Activated CD4-positive, alpha-beta T cell treated with anti-CD3 and anti-CD28 coated beads, Interleukin-2, amount 50 U/mL, for 4 hours (primary cell): ENCODE results near the gene DNAAF1.
"Not testable (repeated sequence)": the region's sequence is repeated elsewhere in the genome, so short reads cannot be mapped to it uniquely, and the experiment has no call there.

Experiments used
- DNase-seq, 2 experiments: peaks; one replicate each; pipeline ENCODE4 v3.0.0-alpha.2; 2020

DNAAF1 gene

GRCh38 chr16:84144859-84145639 is at the start of gene DNAAF1, which contains the start of gene HSDL1:
Gene DNAAF1, plus strand, starts transcription at chr16:84145308. Its CDS starts 133 bp downstream, at chr16:84145441.
Gene HSDL1, minus strand, starts transcription at chr16:84145177. Its CDS starts 13,856 bp downstream, at chr16:84131321.
- peak; percentile 90 for DNase-seq

GRCh38 chr16:84095466-84095865 is 49.6 kb upstream of the DNAAF1 start:
- no peak for DNase-seq

- DNase-seq, result no peak
These were observed 48.6 kb upstream of the DNAAF1 start for GRCh38 chr16:84096447-84097005.

- DNase-seq, result no peak
These were observed 46.2 kb upstream of the DNAAF1 start for GRCh38 chr16:84098939-84099338.

- DNase-seq, result no peak
These were observed 41.4 kb upstream of the DNAAF1 start for GRCh38 chr16:84103678-84104077.

- DNase-seq, result no peak
These were observed 40.9 kb upstream of the DNAAF1 start for GRCh38 chr16:84104231-84104630.

GRCh38 chr16:84105301-84105815 is 39.8 kb upstream of the DNAAF1 start:
- no peak for DNase-seq

GRCh38 chr16:84105948-84106740 is 39.0 kb upstream of the DNAAF1 start:
- DNase-seq, result no peak

- DNase-seq, result no peak
These were observed 37.2 kb upstream of the DNAAF1 start for GRCh38 chr16:84107921-84108320.

GRCh38 chr16:84109598-84110335 is 35.3 kb upstream of the DNAAF1 start:
- DNase-seq, result no peak

- DNase-seq, result no peak
These were observed 34.6 kb upstream of the DNAAF1 start for GRCh38 chr16:84110527-84110926.

GRCh38 chr16:84111525-84111924 is 33.6 kb upstream of the DNAAF1 start:
- no peak for DNase-seq

GRCh38 chr16:84111949-84112348 is 33.2 kb upstream of the DNAAF1 start:
- DNase-seq, result not testable (repeated sequence)

GRCh38 chr16:84115919-84116719 is 29.0 kb upstream of the DNAAF1 start:
- DNase-seq, result peak; percentile 44 to 47

GRCh38 chr16:84116720-84117493 is 28.2 kb upstream of the DNAAF1 start, which contains the start of gene MBTPS1:
Gene MBTPS1, minus strand, starts transcription at chr16:84116942. Its CDS starts 15,159 bp downstream, at chr16:84101783.
- DNase-seq, result peak; percentile 95 to 97

- peak; percentile 24 to 38 for DNase-seq
These were observed 27.6 kb upstream of the DNAAF1 start for GRCh38 chr16:84117494-84117843.

- not testable (repeated sequence) for DNase-seq
These were observed 26.8 kb upstream of the DNAAF1 start for GRCh38 chr16:84118315-84118714.

GRCh38 chr16:84119368-84119767 is 25.7 kb upstream of the DNAAF1 start:
- no peak for DNase-seq

- DNase-seq, result no peak
These were observed 25.1 kb upstream of the DNAAF1 start for GRCh38 chr16:84120023-84120422.

- no peak for DNase-seq
These were observed 24.1 kb upstream of the DNAAF1 start for GRCh38 chr16:84121007-84121406.
